ENCODE data around the gene INPP5A. TPM values are rescaled to one million over a fixed set of nuclear protein-coding genes. Genes with fewer than 3 reads are reported as not detected.

Gene INPP5A
- total and polyA plus RNA-seq, 10 of the 15 experiments (the other 5 are each of a cell fraction or from before 2014, with no cell fraction given), result 0.52 to 15.0 (median 6.3) TPM

DNA sequence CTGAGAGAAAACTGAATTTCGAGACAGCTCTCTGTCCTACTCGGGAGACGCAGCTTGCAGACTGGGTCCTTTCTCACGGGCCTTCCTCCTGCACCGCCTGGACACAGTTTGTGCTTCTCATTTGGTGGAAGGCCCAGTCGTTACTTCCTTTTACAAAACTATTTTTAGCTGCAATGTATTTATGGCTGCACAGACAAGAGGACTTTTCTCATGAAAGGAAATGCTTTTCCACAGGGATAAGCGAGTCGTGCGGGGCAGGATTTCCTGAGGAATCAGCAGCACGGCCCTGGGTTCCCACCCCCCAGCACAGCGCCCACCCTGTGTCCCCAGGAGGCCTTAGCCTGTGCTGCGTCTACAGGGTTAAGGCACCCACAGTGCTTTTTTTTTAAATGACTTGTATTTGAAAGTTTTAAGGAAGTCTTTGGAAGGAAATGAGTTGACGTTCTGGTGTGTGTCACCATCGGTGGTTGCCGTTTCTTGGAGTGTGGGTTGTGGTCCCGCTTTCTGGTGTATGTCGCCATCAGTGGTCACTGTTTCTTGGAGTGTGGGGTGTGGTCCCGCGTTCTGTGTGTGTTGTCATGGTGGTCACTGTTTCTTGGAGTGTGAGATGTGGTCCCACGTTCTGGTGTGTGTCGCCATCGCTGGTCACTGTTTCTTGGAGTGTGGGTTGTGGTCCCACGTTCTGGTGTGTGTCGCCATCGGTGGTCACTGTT, 50.9 kb downstream of the INPP5A start:
- peak; percentile 73 for ATAC-seq
- Histone ChIP-seq H3K27ac (ENCODE audit: control insufficient read depth, insufficient read depth) (peak overlapping the region; percentile 9), H3K79me2 (ENCODE audit: control insufficient read depth, insufficient read depth, low read length) (peaks cover 5% of the 10 kb centered on the region), H3K9ac (ENCODE audit: control insufficient read depth, insufficient read depth, low read length) (no peak overlapping the region), H3K36me3 (ENCODE audit: control insufficient read depth in 2 of 2, insufficient read depth in 2 of 2, low read length in 1 of 2) (no peaks in the 10 kb centered on the region), H2AFZ (ENCODE audit: control insufficient read depth, low read depth, low read length) (peak overlapping the region; percentile 38; the same call in 1 of the 2 replicates), H3K9me3 (replicated peaks; ENCODE audit: control insufficient read depth, insufficient read depth, low read length) (peaks cover 2% of the 10 kb centered on the region; the same call in 2 of the 3 replicates), H3K4me1 (ENCODE audit: control insufficient read depth, insufficient read depth, low read length) (peaks cover 19% of the 10 kb centered on the region), H3K4me2 (ENCODE audit: control insufficient read depth, insufficient read depth) (peak overlapping the region; percentile 81), H3K27me3 (replicated peaks in 1 of 2; ENCODE audit: control insufficient read depth in 2 of 2, insufficient read depth in 2 of 2, low read length in 1 of 2) (no peaks in the 10 kb centered on the region), H4K20me1 (ENCODE audit: control insufficient read depth, insufficient read depth) (no peaks in the 10 kb centered on the region), H3K4me3 (peak overlapping the region; percentile 28; the same call in 1 of the 2 replicates)
- WGBS (ENCODE audit: insufficient coverage, insufficient replicate concordance, low lambda C conversion rate, missing lambda C conversion rate), result 46% methylated on average over 25 of the region's 25 CpGs
- ChIA-PET POLR2A (interaction anchor here (0.9 to 1.8 kb wide), 4 partner anchors 10 to 49 kb away, joined by 6 to 13 read pairs (median 10); no protein-coding TSS in a partner anchor), SMC1A (ENCODE audit: uncharacterized antibody, unreplicated experiment) (interaction anchor here (0.7 to 1.6 kb wide), 7 partner anchors 13 to 48 kb away, joined by 3 to 17 read pairs (median 6); no protein-coding TSS in a partner anchor), RAD21 (ENCODE audit: unreplicated experiment) (interaction anchor here (0.8 to 2.2 kb wide), 4 partner anchors 13 to 49 kb away, joined by 3 to 18 read pairs (median 6); no protein-coding TSS in a partner anchor), CTCF (interaction anchor here (0.5 to 1.5 kb wide), 5 partner anchors 13 to 233 kb away, joined by 3 to 5 read pairs (median 3); no protein-coding TSS in a partner anchor)
- no peak for FAIRE-seq
- in situ Hi-C loops (cut with MboI) (no loop called here), intact Hi-C loops (cut with micrococcal nuclease; ENCODE audit: unreplicated experiment) (loop anchor here (2.0 kb wide), 1 partner anchor 14 kb away; no protein-coding TSS in a partner anchor)
- DNase-seq (ENCODE audit: low read depth, low spot score), result no peak
- no TSS peak for BruUV-seq (replicated peaks)
- TF ChIP-seq MEF2B (IDR thresholded peaks at IDR 0.05; ENCODE audit: partially characterized antibody, poor library complexity, severe bottlenecking), result peak; percentile 84
- TF ChIP-seq PAX5 (IDR thresholded peaks at IDR 0.05; ENCODE audit: borderline replicate concordance, low read depth, low read length), result peak; percentile 51; the same call in 1 of the 2 replicates
- TF ChIP-seq E2F8 (IDR thresholded peaks at IDR 0.05; ENCODE audit: low read depth, partially characterized antibody), result no peak
- TF ChIP-seq, protein P1, sequence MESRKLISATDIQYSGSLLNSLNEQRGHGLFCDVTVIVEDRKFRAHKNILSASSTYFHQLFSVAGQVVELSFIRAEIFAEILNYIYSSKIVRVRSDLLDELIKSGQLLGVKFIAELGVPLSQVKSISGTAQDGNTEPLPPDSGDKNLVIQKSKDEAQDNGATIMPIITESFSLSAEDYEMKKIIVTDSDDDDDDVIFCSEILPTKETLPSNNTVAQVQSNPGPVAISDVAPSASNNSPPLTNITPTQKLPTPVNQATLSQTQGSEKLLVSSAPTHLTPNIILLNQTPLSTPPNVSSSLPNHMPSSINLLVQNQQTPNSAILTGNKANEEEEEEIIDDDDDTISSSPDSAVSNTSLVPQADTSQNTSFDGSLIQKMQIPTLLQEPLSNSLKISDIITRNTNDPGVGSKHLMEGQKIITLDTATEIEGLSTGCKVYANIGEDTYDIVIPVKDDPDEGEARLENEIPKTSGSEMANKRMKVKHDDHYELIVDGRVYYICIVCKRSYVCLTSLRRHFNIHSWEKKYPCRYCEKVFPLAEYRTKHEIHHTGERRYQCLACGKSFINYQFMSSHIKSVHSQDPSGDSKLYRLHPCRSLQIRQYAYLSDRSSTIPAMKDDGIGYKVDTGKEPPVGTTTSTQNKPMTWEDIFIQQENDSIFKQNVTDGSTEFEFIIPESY (IDR thresholded peaks at IDR 0.05), result no peak
- TF ChIP-seq RUNX3 (IDR thresholded peaks at IDR 0.05; ENCODE audit: low read length), result peak; percentile 83
- TF ChIP-seq SKIL (IDR thresholded peaks at IDR 0.05; ENCODE audit: low read depth, poor library complexity, severe bottlenecking), result peak; percentile 20
- TF ChIP-seq BCL11A (IDR thresholded peaks at IDR 0.05; ENCODE audit: low read depth, low read length), result peak; percentile 44
- TF ChIP-seq MEF2A (IDR thresholded peaks at IDR 0.05; ENCODE audit: insufficient read depth, low read depth, low read length), result 0 out of 2 replicates have a peak, but pooled peaks have one; percentile 49
- TF ChIP-seq EED (IDR thresholded peaks at IDR 0.05; ENCODE audit: low read depth), result peak; percentile 73
- peak; percentile 20; the same call in 1 of the 2 replicates for TF ChIP-seq JUNB (IDR thresholded peaks at IDR 0.05)
- peak; percentile 68; the same call in 1 of the 2 replicates for TF ChIP-seq SPI1 (IDR thresholded peaks at IDR 0.05; ENCODE audit: borderline replicate concordance, insufficient read depth, low read depth, low read length)
- peak; percentile 55 to 71 for TF ChIP-seq IKZF2 (IDR thresholded peaks at IDR 0.05)
- peak; percentile 64 for TF ChIP-seq IKZF1 (conservative IDR thresholded peaks at IDR 0.05)
- TF ChIP-seq YBX1 (IDR thresholded peaks at IDR 0.05), result no peak
- 0 out of 2 replicates have a peak, but pooled peaks have one; percentile 19 for TF ChIP-seq NBN (IDR thresholded peaks at IDR 0.05)
- TF ChIP-seq ATF7 (IDR thresholded peaks at IDR 0.05; ENCODE audit: low read depth), result peak; percentile 51; the same call in 1 of the 2 replicates

Data from GM12878 (cell line).